NCI-H748 (cell line): ENCODE results near the gene STK4.
"Not testable (repeated sequence)": the region's sequence is repeated elsewhere in the genome, so short reads cannot be mapped to it uniquely, and the experiment has no call there.

ENCODE experiments used
- DNase-seq: peaks from one replicate; lab custom pipeline; 2025; ENCODE audit not compliant: unreplicated experiment; lab: John Stamatoyannopoulos, UW

Gene STK4

GRCh38 chr20:44981736-44982406 lies 15.6 kb downstream of the STK4 start:
- DNase-seq: no peak

- DNase-seq: no peak
These were observed 16.9 kb downstream of the STK4 start for GRCh38 chr20:44983093-44983674.

DNA sequence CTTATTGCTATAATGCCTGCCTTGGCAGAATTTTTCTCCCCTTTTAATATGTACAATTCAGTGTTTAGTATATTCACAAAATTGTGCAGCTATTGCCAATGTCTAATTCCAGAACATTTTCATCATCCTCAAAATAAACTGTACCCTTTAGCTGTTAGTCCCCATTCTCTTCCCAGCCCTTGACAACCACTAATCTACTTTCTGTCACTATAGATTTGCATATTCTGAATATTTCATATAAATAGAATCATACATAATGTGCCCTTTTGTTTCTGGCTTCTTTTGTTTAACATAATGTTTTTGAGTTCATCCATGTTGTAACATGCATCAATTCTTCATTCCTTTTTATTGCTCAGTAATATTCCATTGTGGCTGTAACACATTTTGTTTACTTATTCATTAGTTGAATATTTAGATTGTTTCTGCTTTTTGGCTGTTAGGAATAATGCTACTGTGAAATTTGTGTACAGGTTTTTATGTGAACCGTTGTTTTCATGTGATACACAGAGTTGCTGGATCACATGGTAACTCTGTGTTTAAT lies 22.4 kb downstream of the STK4 start:
- no peak for DNase-seq

DNA sequence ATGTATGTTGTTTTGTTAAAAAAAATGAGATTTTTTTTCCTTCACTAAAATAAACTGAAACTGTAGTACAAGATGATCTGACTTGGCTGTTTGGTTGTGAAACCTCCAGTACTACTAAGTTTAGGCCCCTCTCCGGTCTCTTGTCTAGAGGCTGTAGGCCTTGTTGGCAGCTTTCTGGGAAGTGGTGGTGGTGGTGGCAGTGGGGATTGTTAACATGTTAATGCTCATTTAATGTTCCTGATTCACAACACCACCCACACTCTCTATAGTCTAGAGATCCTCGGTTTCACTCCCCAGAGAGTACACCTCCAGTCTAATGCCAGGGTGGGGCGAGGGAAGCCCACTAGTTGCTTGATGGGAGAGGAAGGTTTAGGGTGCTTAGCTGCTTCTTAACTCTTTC lies 24.1 kb downstream of the STK4 start:
- DNase-seq: no peak

DNA sequence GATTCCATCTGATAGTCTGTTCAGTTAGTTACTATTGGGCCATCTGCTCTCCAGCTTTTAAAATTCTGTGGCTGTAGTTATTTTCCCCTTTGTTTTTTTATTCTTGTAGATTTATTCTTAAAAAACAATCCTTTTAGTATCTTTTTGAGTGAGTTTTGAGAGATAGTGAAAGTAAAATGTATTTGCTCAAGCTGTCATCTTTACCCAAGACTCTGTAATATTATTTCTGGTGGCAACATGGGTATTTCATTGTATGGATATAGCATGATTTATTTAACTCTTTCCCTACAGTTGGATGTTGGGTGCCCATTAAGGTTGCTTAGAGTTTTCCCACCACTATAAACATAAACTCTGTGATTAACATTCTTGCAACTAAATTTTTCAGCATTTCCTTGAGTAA lies 24.6 kb downstream of the STK4 start:
- DNase-seq: no peak

DNA sequence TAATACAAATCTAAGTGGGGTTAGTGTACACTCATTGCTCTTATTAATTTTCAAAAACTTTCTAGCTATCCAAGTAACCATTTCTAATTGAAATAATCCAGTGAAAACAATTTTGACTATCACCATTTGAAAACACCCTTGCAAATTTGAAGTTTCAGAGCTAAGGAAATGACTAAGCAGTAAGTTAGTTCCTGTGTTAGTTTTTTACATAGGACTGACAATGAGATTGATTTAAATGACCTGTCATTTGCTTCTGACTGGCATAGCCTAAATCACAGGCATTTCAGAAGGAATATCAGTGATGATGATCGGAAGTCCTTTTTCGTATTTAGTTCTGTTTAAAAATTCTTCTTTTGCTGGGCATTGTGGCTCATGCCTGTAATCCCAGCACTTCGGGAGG lies 27.0 kb downstream of the STK4 start:
- no peak for DNase-seq

DNA sequence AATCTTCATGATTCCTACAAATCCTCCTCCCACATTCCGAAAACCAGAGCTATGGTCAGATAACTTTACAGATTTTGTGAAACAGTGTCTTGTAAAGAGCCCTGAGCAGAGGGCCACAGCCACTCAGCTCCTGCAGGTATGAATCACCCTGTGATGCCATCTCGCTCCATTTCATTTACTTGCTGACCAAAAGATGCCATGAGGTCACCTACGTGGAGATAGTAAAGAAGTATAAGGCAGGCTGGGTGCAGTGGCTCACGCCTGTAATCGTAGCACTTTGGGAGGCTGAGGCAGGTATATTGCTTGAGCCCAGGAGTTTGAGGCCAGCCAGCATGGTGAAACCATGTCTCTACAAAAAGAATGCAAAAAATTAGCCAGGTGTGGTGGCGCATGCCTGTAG lies 30.9 kb downstream of the STK4 start:
- no peak for DNase-seq

GRCh38 chr20:44997668-44998067 lies 31.4 kb downstream of the STK4 start:
- DNase-seq: no peak

- no peak for DNase-seq
These were observed 42.3 kb downstream of the STK4 start for GRCh38 chr20:45008521-45009049.

- no peak for DNase-seq
These were observed 44.1 kb downstream of the STK4 start for GRCh38 chr20:45010399-45010828.

DNA sequence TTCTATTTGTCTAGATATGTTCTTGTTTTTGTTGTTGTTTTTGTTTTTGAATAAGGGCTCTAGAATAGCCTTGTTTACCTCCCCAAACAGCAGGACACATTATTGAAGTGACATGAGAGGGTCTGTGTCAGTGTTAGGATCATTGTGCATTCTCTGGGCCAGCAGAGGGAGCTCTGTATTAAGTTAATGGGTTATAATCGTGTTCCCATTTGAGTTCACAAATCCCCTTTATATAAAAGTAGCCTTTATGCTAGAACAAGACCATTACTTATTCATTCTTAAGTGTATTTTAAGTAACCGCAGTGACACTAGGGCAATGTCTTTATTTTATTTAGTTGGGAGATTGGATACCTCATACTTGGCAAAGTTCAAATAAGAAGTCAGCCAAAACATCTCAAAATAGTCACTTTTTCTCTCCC lies 44.8 kb downstream of the STK4 start:
- peak; percentile 33 for DNase-seq

DNA sequence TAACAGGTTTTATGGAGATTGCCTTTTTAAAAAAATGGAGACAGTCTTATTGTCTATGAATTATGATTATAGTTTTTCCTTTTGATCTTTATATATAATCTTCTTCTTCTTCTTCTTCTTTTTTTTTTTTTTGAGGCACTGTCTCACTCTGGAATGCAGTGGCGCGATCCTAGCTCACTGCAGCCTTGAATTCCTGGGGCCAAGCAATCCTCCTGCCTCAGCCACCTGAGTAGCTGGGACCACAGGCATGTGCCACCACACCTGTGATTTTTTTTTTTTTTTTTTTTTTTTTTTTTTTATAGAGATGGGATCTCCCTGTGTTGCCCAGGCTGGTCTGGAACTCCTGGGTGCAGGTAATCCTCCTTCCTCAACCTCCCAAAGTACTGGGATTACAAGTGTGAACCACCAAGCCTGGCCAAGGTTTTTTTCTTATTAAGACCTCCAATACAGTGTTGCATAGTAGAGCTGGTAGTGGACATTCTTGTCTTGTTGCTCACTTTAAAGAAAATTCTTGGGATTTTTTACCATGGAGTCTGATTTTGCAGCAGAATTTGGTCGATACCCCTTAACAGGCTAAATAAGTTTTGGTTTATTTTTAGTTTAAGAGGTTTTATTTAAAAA lies 46.5 kb downstream of the STK4 start:
- no peak for DNase-seq

DNA sequence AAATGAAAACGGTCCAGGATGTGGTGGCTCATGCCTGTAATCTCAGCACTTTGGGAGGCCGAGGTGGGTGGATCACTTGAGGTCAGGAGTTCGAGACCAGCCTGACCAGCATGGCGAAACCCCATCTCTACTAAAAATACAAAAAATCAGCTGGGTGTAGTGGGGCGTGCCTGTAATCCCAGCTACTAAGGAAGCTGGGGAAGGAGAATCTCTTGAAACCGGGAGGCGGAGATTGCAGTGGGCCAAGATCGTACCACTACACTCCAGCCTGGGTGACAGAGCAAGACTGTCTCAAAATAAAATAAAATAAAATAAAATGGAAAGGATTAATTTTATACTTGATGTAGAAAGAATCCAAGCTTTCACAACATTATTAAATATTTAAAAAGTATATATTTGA lies 47.8 kb downstream of the STK4 start:
- not testable (repeated sequence) for DNase-seq

- no peak for DNase-seq
These were observed 48.5 kb downstream of the STK4 start for GRCh38 chr20:45014671-45015415.

DNA sequence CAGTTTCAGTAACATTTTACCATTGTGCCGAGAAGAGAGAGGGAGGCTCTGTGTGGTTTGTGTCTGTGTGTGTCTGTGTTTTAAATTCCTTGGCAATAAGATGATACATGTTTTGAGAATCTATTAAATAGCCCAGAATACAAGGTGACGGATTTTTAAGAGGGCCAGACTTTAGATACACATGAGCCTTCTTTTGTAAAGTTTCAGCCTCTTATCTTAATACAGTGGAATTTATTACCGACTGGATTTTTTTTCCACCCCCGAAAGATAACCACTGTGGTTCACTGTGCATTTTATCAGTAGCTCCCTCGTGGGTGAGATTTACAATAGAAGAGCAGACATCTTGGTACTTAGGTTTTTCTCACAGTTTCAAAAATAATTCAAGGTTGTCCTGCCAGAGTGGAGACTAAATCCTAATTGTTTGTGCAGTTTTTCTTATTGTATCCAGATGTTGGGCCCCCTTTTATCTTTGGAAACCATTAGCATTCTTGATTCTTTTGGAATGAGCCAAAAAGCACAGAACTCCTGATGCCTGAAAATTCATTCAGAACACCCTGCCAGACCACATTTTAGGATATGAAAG lies 49.9 kb downstream of the STK4 start:
- no peak for DNase-seq

GRCh38 chr20:45017281-45017680 lies 51.0 kb downstream of the STK4 start:
- DNase-seq: no peak

DNA sequence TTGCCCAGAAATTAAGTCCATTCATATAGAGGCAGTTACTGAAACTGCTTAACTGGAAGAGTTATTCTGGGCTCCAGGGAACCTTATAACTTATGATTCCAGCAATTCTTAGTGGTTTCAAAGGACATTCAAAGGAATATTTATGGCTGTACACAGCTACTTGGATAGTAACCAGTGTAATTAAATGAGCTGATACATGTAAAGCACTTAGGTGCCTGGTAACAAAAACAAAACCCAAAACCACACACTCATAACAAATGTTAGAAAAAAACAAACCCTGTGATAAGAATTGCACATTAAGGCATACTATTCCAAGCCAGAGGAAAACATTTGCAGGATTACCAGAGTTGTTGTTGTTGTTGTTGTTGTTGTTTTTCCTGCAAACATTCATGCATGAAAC lies 51.5 kb downstream of the STK4 start:
- no peak for DNase-seq

DNA sequence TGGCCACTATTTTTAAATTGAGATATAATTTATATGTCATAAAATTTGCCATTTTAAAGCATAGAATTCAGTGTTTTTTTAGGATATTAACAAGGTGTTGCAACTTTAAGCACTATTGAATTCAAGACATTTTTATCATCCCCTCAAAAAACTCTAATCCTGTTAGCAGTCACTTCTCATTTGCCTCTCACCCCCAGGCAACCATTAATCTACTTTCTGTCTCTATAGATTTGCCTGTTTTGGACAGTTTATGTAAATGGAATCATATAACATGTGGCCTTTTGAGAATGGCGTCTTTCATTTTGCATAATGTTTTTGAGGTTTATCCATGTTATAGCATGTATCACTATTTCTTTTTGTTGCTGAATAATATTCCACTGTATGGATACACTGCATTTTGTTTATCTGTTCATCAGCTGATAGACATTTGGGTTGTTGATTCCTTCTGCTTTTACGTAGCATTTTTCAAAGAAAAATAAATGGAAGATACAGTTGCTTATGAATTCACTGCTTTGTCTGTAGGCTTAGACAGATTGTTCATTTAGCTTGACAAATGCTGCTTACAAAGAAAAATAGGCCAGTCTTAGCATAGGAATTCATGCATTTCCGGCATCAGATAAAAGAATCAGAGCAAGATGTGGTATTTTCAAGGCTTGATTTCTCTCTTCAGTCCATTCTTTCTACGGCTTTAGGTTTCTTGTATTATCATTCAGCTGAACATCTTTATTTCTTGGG lies 52.9 kb downstream of the STK4 start:
- DNase-seq: no peak

GRCh38 chr20:45019762-45020123 lies 53.4 kb downstream of the STK4 start:
- no peak for DNase-seq

DNA sequence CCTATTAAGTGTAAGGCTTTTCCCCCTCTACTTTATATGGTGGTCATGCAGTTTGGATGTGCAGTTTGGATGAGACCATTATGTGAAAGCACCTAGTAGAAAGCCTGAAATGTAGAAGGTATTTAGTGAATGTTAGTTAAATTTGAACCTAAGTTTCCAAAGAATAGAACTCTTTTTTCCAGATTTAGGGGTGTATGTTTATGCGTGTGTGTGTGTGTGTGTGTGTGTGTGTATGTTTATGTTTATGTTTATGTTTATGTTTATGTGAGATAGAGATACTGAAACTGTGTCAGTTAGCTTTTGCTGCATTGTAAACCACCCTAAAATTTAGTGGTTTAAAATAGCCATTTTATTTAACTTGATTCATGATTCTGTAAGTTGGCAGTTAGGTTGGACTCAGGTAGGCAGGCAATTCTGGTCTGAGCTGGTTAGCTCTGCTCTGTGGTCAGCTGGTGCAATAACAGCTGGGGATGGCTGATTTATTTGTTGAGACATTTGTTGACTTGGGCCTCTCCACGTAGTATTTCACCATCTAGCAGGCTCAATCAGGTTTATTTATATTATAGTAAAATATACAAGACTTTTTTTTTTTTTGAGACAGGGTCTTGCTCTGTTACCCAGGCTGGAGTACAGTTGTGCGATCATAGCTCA lies 54.0 kb downstream of the STK4 start:
- no peak for DNase-seq
